Measurements from ENCODE around the gene PSAP.

PSAP gene

DNA sequence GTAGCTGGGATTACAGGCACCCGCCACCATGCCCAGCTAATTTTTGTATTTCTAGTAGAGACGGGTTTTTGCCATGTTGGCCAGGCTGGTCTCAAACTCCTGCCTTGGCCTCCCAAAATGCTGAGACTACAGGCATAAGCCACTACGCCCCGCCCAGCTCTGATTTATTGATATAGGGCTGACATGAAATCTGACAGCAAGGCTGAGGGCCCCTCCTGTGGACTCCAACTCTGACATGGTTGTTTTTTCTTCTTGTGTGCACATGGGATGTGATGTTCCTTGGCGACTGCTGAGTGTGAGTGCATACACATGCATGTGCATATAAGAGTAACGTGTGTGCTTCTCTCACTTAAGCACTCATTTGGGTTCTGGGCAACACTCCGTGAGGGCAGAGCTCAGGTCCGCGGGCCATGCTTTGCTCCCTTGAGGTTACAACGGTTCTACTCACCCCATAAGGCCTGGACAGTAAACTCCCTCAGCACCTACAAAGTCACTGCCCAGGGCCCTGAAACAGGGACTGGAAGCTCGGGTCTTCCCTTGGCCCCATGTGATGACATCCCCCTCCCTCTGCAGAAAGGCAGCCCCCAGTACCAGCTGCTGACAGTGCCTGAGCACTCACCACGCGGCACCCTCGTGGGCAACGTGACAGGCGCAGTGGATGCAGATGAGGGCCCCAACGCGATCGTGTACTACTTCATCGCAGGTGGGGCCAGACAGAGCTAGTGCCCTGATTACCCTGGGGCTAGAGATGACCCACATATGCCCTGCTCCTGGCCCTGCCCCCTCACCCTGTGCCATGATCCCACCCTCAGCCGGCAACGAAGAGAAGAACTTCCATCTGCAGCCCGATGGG, 44.1 kb downstream of the PSAP start:
- DNase-seq, result no peak

DNA sequence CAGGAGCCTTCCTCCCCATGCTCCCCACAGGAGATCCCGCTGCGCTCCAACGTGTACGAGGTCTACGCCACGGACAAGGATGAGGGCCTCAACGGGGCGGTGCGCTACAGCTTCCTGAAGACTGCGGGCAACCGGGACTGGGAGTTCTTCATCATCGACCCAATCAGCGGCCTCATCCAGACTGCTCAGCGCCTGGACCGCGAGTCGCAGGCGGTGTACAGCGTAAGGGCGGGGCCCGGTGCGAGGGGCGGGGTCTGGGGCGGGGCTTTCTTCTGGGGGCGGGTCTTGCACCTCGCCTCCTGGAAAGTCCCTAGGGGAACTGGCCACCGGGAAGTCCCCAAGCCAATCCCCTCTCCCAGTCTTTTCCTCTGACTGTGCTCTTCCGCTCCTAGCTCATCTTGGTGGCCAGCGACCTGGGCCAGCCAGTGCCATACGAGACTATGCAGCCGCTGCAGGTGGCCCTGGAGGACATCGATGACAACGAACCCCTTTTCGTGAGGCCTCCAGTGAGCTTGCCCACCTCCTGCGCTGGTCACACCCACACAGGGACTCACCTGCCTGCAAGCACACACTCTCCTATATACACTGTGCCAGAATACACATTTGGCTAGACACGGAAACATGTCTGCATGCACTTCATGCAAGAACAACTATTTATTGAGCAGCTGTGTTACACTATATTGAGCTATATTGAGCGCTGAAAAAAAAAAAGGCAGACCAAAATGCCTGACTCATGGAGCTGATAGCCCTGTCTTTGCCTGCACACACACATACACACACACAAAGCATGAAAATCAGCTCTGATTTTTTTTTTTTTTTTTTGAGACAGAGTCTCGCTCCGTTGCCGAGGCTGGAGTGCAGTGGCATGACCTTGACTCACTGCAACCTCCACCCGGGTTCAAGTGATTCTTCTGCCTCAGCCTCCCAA, 45.0 kb downstream of the PSAP start:
- peak; percentile 77 for DNase-seq

DNA sequence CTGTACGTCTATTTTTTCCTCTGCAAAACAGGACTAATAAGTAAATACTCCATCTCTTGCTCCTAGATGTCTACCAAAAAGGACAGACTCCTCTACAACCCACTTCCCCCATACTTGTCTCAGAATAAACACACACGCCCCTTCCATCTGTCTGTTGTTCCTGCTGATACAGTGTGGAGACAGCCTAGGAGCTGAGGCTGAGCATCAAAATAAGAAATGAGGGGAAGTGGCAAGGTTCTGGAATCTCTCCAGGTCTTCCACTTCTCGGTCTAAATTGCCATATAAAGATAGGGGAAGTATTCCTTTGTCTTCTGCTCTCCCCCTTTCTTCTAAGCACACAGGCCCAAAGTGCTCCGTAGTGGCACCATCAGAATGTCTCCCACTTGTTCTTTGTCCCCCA, 47.0 kb downstream of the PSAP start:
- DNase-seq, result peak; percentile 47

GRCh38 chr10:71802715-71803488, 48.1 kb downstream of the PSAP start:
- DNase-seq, result no peak

- no peak for DNase-seq
Measured at GRCh38 chr10:71802235-71802634, 48.8 kb downstream of the PSAP start.

DNA sequence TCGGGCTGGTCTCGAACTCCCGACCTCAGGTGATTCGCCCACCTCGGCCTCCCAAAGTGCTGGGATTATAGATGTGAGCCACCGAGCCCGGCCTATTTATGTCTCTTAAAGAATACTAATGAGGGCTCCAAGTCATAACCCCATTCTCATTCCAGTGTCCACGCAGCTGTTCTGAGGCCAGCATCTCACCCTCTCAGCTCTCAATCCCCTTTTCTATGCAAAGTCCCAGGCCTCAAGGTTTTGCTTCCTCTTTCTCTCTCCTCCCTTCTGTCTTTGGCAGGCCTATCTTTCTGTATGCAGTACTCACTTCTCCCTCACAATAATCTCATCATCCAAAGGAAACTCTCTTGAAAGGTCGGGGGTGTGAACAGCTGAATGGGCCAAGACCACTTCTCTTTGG, 49.7 kb downstream of the PSAP start:
- peak; percentile 61 for DNase-seq

GRCh38 chr10:71799608-71800453, 51.2 kb downstream of the PSAP start:
- DNase-seq, result no peak

- no peak for DNase-seq
Measured at GRCh38 chr10:71799112-71799511, 51.9 kb downstream of the PSAP start.

DNA sequence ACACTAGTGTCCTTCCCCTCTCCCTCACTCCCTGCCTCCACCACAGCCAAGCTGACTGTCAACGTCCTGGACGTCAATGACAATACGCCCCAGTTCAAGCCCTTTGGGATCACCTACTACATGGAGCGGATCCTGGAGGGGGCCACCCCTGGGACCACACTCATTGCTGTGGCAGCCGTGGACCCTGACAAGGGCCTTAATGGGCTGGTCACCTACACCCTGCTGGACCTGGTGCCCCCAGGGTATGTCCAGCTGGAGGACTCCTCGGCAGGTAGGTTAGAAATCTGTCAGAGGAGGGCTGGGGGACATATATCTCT, 52.8 kb downstream of the PSAP start:
- no peak for DNase-seq

DNA sequence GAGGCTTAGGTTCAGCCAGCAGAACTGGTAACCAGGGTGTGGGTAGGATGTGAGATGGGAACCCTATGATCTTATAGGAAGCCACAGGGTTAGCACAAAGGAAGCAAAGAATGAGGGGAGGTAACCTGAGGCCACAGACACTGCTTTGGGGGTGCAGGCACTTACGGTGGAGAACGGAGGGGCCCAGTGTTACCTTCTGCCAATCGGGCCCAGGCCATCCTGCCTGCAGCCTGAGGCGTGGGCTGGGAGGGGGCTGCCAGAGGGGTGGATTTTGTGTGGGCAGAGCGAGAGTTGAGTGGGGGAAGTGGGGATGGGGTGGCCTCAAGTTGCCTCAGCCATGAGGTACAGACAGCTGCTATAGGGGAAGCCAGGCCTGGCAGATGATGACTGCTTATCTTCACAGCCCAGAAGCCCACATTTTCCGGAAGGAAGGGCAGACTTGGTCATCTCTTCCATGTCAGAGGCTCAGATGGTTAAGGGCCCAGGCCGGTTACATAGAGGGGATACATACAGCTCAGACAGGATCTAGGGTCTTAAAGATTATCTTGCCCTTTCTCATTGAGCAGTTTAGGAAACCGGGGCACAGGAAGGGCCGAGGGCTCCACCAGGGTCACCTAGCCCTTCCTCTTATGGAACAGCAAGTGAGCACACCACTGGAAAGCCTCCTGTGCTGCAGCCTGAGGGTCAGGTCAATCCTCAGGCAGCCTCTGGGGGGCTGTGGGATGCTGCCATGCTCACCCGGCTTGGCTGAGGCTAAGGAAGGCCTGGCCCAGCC, 53.3 kb downstream of the PSAP start:
- peak; percentile 60 for DNase-seq

GRCh38 chr10:71796749-71797405, 54.2 kb downstream of the PSAP start:
- no peak for DNase-seq

- no peak for DNase-seq
Measured at GRCh38 chr10:71795248-71795647, 55.8 kb downstream of the PSAP start.

DNA sequence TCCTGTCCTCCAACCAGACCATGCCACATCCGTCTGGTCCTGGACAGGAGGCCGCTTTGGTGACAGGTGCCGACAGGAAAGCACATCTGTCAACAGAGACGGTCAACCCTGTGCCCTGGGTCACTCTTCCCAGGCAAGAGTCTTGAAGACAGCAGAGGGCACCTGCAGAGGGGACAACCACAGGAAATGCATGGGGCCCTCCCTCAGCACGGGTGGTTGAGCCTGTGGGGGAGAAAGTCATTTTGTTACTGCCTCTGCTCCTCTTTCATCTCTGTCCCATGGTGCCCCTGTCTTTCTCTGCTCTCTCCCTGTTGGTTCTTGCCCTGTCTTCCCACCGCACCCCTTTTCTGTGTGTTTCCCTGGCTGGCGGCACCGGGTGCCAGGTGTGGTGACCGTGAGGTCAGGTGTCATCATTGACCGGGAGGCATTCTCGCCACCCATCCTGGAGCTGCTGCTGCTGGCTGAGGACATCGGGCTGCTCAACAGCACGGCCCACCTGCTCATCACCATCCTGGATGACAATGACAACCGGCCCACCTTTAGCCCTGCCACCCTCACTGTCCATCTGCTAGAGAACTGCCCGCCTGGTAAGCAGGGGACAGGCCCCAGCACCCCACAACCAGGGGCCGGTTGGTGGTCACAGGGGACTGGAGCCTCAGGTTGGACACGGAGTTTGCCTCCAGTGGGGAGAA, 60.2 kb downstream of the PSAP start:
- no peak for DNase-seq

DNA sequence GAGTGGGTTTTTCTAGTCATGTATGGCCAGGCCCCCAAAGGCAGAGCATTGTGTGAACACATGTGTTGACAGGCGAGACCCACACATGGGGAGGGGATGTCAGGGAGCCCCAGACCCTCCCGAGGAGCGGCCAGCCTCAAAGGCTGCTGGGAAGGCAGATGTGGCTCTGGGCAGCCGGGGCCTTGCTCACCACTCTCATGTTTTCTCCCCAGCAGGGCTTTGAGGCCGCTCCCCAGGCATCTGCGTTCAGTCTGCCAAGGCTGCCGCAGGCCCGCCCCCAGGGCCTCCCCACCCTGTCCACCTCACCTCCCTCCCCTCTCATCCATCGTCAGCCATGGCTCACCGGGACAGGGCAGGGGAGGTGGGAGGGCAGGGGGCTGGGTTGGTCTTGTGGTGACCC, 61.2 kb downstream of the PSAP start:
- no peak for DNase-seq

DNA sequence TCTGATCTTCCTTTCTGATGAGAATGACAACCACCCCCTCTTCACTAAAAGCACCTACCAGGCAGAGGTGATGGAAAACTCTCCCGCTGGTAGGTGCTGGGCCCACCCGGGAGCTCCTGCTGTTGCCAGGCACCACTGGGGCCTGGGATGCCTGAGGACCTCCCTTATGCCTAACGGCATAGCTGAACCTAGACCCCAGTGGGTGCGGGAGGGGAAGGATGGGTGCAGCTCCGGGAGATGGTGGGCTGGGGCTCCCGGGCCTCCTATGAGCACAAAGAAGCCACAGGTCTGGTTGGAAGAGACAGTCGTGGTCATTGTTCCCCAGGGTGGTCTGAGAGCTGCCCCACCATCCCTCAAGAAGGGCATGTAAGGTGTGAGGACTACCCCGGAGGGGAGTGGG, 62.1 kb downstream of the PSAP start:
- DNase-seq, result no peak

- DNase-seq, result no peak
Measured at GRCh38 chr10:71784679-71785272, 66.3 kb downstream of the PSAP start.

DNA sequence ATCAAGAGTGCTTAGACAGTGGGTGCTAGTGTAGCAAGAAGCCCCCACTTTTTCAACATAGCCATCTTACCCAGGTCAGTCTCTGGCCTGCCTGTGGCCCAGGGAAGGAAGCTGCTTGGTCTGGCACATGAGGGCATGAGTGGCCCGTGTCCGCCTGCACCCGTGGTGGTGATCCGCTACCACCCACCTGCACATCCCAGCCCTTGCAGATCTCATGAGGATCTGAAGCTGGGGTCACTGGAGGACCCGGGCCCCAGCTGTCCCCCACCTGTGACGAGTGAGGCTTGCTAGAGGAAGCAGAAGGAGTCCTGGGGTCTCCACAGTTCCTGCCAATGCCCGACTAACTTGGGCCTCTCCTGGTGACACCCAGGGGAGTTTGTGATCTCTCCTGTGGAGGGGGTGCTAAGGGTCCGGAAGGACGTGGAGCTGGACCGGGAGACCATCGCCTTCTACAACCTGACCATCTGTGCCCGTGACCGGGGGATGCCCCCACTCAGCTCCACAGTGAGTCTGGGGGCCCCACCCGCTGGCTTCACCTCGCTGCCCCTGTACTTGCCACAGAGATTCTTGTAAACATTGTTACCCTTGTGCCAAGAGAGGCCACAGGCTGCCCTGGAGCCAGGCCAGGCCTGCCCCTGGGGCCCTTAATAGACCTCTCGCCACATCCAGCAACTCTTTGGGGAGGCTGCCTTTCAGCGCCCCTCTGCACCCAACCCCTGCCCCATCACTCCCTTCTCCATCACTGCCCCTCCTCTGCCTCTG, 67.0 kb downstream of the PSAP start:
- no peak for DNase-seq

DNA sequence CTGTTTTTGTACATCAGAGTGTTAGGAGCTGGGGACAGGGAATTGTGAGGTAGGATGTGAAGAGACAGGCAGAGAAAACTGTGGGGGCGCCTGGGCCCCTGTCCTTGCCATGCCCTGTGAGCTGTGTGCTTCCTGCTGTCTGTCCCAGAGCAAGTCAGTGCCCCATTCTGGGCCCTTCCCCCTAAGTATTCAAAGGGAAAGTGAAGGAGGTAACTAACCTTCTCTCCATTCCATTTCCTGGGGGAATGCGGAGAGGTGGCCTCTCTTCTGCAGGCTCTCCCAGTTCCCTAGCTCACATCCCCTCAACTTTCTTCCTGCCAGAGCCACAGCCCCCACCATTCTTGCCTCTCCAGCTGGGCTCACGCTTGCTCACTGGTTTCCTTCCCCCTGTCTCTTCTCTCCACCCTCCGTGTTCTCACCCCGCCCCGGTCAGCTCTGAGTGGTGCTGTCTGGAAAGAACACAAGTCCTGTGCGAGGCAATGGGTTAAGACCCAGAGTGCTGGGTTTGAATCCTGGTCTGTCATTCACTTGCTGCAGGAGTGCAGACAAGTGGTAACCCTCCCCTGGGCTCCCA, 68.0 kb downstream of the PSAP start:
- no peak for DNase-seq

Measured in inflammatory macrophage treated with lipopolysaccharide for 4 hours (primary cell).